ENCODE data around the gene MAX. TPM values are rescaled to one million over a fixed set of nuclear protein-coding genes. Genes with fewer than 3 reads are reported as not detected.

MAX gene
- total and polyA plus RNA-seq, 2 of the 4 experiments (the other 2 are of a cell fraction) = 45.2 to 51.8 TPM

- POLR2A ChIA-PET (ENCODE audit: unreplicated experiment) = no interaction called here
- TF ChIP-seq NFE2L2 (IDR thresholded peaks at IDR 0.05; ENCODE audit: low read depth, low read length) (no peak), ELK1 (IDR thresholded peaks at IDR 0.05; ENCODE audit: borderline replicate concordance, low read depth, low read length) (no peak)
- BruUV-seq (replicated peaks) = no TSS peak
These were observed 35.5 kb upstream of the MAX start for GRCh38 chr14:65137648-65138307.

More at GRCh38 chr14:65137648-65138307, 35.5 kb upstream of the MAX start:
- Histone ChIP-seq H3K4me1 (ENCODE audit: control insufficient read depth, insufficient read depth, low read length) (no peaks in the 10 kb centered on the region), H2AK5ac (ENCODE audit: low read depth, low read length) (no peak overlapping the region), H2BK20ac (ENCODE audit: low read depth, low read length) (no peak overlapping the region), H4K20me1 (ENCODE audit: insufficient read depth, low read length) (no peaks in the 10 kb centered on the region), H3K4me2 (ENCODE audit: low read depth, low read length) (no peak overlapping the region), H3K36me3 (ENCODE audit: control insufficient read depth, insufficient read depth, low read length) (no peaks in the 10 kb centered on the region), H3K4ac (ENCODE audit: low read depth, low read length) (no peak overlapping the region), H3K27me3 (ENCODE audit: control insufficient read depth, insufficient read depth, low read length) (peaks cover 12% of the 10 kb centered on the region), H3K18ac (ENCODE audit: low read depth, low read length) (no peak overlapping the region), H2BK120ac (ENCODE audit: low read depth, low read length) (no peak overlapping the region), H4K5ac (ENCODE audit: low read depth, low read length) (no peak overlapping the region), H2BK15ac (ENCODE audit: low read depth, low read length) (no peak overlapping the region), H3K27ac (ENCODE audit: insufficient read depth, low read length) (no peak overlapping the region), H3K56ac (ENCODE audit: extremely low read depth, insufficient read depth, low read length) (no peak overlapping the region), H2BK5ac (ENCODE audit: low read depth, low read length, poor library complexity, severe bottlenecking) (no peak overlapping the region), H3K9me3 (ENCODE audit: control insufficient read depth, insufficient read depth, low read length) (no peaks in the 10 kb centered on the region), H3K9ac (ENCODE audit: low read depth, low read length) (no peak overlapping the region), H2AK9ac (replicated peaks; ENCODE audit: low read depth, low read length, poor library complexity) (no peak overlapping the region), H3K14ac (replicated peaks; ENCODE audit: low read depth, low read length) (no peak overlapping the region), H2AFZ (replicated peaks; ENCODE audit: low read length, poor library complexity) (peak overlapping the region; percentile 13), H3K9me1 (ENCODE audit: insufficient read depth, low read length) (no peaks in the 10 kb centered on the region), H3K79me1 (ENCODE audit: low read depth in 1 of 2, low read length in 2 of 2) (no peaks in the 10 kb centered on the region), H4K91ac (ENCODE audit: insufficient read depth, low read depth, low read length) (no peak overlapping the region), H3K4me3 (ENCODE audit: insufficient read depth, low read depth, low read length) (no peak overlapping the region), H4K8ac (ENCODE audit: low read depth in 2 of 2, low read length in 2 of 2) (no peak overlapping the region), H3K23ac (ENCODE audit: low read depth, low read length) (no peak overlapping the region)
- WGBS, 2 experiments (ENCODE audit: extremely low coverage in 2 of 2, insufficient read length in 1 of 2) = 60% methylated on average over 3 of the region's 9 CpGs; no CpG with 5 or more reads in 1 of the 2 experiments
- CTCF ChIA-PET = no interaction called here
- dilution Hi-C loops (cut with HindIII; ENCODE audit: low sequenced_read_pairs, unreplicated experiment) = no loop called here
- no peak for ATAC-seq (ENCODE audit: low read depth)
- intact Hi-C loops (cut with micrococcal nuclease) = no loop called here
- in situ Hi-C loops (cut with MboI; ENCODE audit: low sequenced_read_pairs) = no loop called here
- peak; percentile 6 for DNase-seq

All from IMR-90 (cell line).